COR-L47 (cell line): Measurements from ENCODE around the gene PSMG2.

Experiments used
- DNase-seq: peaks from one replicate; lab custom pipeline; 2025; lab: John Stamatoyannopoulos, UW

Gene PSMG2, protein sequence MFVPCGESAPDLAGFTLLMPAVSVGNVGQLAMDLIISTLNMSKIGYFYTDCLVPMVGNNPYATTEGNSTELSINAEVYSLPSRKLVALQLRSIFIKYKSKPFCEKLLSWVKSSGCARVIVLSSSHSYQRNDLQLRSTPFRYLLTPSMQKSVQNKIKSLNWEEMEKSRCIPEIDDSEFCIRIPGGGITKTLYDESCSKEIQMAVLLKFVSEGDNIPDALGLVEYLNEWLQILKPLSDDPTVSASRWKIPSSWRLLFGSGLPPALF

DNA sequence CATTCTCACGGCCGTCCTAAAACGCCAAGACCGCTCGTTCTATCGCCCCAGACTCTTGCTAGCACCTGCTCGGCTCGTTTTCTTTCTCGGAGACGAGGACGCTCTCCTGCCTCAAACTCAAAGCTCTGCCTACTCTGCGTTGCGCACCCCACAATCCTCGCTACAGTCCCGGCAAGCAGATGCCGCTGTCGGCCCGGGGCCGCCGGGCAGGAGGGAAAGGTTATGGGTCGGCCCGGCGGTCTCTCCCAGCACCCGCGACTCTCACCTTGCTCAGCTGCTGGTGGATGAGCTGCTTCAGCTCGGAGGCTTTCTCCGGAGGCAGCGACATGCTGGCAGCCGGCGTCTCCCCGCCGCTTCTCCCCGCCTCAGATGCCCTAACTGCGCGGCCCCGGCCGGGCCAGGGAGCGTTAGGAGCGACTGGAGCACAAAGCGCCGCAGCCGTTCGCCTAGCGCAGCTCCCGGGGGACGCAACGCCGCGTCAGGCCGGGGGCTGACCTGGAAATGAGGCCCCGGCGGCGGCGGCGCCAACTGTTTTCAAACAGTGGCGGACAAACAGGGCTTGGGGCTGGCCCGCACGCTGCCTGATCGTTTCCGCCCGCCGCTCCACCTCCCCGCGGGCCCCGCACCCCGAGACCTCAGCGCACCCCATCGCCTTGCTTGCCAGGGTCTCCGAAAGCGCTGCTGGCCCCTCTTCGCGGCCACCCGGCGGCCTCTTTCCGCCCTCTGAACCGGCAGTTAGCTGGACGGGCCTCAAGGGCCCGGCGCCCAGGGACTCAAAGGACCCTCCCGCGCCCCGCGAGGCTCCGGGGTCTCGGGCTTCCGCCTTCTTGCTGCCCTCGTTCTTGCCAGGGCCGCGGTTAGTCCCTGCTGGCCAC is at the start of gene PSMG2, which contains the start of gene CEP76:
Gene PSMG2 (plus strand): TSS at position 822 of the 875 bp plus-strand sequence. CDS start 66 bp downstream, outside the sequence.
Gene CEP76 (minus strand): TSS at position 503 of the 875 bp plus-strand sequence. CDS start 175 bp downstream, at position 328.
- peak; percentile 90 for DNase-seq

GRCh38 chr18:12654971-12655370 is 47.9 kb upstream of the PSMG2 start:
- DNase-seq: no peak

DNA sequence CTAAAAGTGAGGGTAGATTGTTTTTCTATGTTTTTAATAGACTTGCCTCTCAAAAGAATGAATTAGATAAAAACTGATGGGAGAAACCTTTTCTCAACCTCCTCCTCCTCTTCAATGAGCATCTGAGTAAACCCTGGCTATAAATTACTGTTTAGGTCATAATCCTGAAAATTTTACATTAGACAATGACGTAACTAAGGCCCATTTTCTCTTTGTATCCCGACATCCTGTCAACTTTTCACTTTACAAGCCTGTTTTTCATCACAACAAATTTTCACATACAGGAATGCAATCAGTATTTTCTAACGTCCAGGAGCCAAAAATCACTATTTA is 46.3 kb upstream of the PSMG2 start:
- peak; percentile 2 for DNase-seq

GRCh38 chr18:12656938-12657683 is 45.7 kb upstream of the PSMG2 start:
- peak; percentile 34 for DNase-seq

- peak; percentile 59 for DNase-seq
These were observed 45.0 kb upstream of the PSMG2 start, which contains the start of gene SPIRE1 for GRCh38 chr18:12657684-12658425. Gene SPIRE1 (minus strand): TSS chr18:12658107. CDS start chr18:12657866, 241 bp downstream.

DNA sequence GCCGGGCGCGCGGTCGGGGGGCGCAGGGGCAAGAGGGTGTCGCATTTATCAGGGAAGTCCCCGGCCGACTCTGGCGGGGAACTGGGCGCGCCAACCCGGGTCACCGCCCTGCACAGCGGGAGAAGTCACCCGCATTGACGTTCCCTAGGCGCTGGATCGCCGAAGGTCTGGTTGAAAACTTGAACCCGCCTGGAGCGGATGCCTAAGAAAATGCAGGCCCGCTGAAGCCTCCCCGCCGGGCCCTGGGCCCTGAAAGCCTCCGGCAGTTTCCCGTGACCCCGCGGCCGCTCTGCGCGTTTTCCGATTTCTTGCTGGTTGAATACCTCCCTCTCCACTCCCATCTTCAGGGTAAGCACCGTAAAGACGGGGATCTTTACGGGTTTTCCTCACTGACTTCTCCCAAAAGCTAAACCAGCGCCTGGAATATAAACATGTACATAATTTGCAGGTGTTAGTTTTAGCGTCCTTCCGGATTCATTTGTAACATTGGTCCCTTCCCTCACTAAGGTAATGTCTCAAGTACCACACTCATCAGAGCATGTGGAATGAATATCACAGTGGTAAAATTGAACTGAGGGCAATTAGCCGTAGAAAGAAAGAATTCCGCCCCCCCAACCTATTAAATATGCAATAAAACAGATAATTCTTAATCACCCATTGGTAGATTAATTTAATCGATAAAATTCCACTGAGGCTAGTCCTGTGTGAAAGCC is 44.3 kb upstream of the PSMG2 start:
- peak; percentile 28 for DNase-seq

- peak; percentile 42 for DNase-seq
These were observed 42.8 kb upstream of the PSMG2 start for GRCh38 chr18:12659904-12660605.

- no peak for DNase-seq
These were observed 34.8 kb upstream of the PSMG2 start for GRCh38 chr18:12668041-12668440.

GRCh38 chr18:12679183-12679786 is 23.6 kb upstream of the PSMG2 start:
- DNase-seq: no peak

- DNase-seq: peak; percentile 25
These were observed 16.7 kb upstream of the PSMG2 start for GRCh38 chr18:12686100-12686499.

GRCh38 chr18:12689256-12689850 is 13.5 kb upstream of the PSMG2 start:
- no peak for DNase-seq

- no peak for DNase-seq
These were observed 10.6 kb upstream of the PSMG2 start for GRCh38 chr18:12692206-12692605.

DNA sequence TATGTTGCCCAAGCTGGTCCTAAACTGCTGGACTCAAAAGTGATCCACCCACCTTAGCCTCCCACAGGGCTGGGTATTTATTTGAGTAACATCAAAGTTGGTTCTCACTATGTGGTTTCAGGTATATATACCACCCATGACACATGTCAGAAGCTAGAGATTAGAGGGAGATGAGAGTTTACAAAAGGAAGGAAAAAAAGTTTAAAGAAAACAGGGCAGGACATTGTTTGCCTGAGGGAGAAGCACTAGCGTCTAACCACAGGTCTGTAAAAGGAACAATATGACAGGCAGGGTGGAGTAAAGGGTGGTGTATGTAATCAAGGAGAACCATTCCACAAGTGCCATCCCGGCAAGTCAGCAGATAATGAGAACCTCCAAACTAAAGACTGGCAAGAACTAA is 8.8 kb upstream of the PSMG2 start:
- no peak for DNase-seq

DNA sequence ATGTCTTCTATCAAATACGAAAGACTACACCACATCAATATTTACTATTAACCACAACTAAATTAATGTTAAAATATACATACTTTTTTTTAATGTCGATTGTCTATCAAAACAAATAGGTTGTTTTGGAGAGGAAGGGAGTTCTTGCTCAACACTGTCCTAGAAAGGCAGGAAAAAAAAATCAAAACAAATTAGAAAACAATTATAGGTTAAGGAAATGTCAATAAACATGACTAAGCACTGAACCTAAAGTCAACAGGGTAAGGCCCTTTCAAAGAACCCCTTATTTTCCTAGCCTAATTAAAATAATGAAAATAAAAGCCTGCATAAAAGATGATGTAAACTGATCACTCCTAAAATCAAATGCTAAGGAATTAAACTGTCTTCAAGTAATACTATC is 3.1 kb upstream of the PSMG2 start:
- no peak for DNase-seq

DNA sequence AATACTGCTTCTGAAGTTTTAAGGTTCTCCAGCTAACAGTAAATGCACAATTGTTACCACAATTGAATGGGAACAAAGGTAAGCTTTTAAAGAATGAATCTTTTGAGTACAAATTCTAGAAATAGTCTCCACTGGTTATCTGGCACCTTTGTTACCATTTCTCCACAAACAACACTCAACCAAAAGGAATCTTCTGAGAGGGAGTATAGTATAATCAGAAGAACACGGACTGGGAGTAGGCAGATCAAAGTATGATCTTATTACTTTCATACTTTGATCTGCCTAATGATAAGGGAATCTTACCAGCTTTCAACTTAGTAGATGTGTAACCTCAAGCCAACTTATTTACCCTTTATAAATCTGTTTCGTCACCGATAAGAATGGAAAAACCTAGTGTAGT is 1.7 kb upstream of the PSMG2 start:
- no peak for DNase-seq

DNA sequence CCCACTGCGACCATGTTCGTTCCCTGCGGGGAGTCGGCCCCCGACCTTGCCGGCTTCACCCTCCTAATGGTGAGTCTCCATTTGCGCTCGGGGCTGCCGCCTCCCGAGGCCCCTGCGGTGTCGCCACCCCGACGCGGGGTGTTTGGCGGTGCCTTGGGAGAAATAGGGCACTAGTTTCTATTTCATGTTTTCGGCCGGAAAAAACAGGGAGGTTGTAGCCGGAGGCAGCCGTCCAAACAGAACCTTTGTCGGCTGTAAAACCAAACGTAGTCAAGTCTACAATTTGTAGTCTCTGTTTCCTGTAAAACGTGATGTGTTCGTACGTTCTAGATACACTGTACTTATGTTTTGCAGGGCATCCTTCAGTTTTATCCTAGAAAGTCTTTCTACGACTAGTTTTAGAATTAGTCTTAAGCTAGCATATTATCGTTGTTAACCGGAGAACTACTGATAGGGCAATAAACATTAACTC is 290 bp downstream of the PSMG2 start:
- DNase-seq: no peak

DNA sequence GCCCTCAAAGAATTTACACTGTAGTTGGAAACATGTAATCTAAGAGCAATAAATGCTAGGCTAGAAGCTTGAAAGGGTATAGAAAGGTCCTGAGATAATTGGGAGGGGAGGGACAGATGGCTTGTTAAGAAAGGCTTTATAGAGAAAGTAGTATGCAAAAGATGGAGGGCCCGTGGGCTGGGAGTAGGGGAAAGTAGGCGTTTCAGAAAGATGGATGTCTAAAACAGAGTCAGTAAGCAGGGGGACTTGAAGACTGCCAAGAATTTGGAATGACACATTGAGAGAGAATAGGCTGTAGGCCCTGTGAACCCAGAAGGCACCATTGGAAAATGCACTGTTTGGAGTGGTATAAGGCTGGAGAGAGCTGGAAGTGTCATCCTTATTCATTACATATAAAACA is 822 bp downstream of the PSMG2 start:
- peak; percentile 18 for DNase-seq

- DNase-seq: no peak
These were observed 8.6 kb downstream of the PSMG2 start for GRCh38 chr18:12711446-12711845.

GRCh38 chr18:12721495-12722275 is 18.8 kb downstream of the PSMG2 start:
- no peak for DNase-seq
